Uterus (tissue), 2 donors: ENCODE data around the gene RAB22A.

Source experiments
- POLR2A ChIP-seq, 2 donors: fragments of 450-650 bp; IDR thresholded peaks; one replicate each; pipeline ENCODE4 v1.6.1; 2016; ENCODE audit warnings: antibody characterized with exemption in 2 of 2, mild to moderate bottlenecking in 1 of 2, moderate library complexity in 1 of 2
- TF ChIP-seq, protein P1 (sequence below), 4 experiments: fragments of 200-600 bp in 2 of 4; fragments of 450-650 bp in 2 of 4; sonication (generic) in 2 of 4; IDR thresholded peaks; one replicate each; pipeline ENCODE4 v1.5.1; 2016 to 2019; ENCODE audit warnings: antibody characterized with exemption in 4 of 4, mild to moderate bottlenecking in 2 of 4, moderate library complexity in 1 of 4

DNA sequence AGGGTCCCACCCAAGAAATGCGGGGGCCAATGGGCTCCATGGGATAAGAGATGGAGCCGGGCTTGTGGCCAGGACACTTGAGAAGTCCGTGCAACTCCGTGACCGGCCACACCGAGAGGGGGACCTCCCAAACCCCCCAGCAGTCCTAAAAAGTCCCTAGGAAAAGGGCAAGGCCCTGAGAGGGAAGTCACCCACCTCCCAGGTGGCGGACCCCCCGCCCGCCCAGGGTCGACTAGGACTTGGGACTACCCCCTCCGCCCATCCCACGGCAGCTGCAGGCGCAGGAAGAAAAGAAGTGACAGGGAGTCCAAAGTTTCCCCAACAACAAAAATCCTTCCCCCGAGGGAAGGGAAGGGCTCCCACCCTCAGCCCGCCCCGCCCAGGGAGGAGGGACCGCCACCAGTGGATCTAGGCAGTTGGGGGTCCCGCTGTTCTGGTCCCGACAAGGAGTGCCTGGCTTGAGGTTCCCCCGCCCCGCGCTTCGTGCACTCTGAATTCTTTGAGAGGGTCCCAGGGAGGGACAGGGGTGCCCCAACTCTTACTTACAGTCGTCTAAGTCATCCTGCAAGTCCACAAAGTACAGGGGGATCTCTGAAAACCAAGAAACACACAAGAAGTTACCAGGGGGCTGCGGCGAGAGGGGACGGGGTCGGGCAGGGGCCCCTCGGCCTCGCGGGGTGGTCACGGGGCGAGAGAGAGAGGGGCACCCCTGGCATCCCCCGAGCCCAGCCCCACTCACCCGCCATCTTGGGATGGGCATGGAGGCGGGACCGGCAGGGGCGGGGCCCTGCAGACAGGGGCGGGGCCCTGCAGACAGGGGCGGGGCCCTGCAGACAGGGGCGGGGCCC is 611 bp upstream of the RAB22A start:
- TF ChIP-seq, protein P1, sequence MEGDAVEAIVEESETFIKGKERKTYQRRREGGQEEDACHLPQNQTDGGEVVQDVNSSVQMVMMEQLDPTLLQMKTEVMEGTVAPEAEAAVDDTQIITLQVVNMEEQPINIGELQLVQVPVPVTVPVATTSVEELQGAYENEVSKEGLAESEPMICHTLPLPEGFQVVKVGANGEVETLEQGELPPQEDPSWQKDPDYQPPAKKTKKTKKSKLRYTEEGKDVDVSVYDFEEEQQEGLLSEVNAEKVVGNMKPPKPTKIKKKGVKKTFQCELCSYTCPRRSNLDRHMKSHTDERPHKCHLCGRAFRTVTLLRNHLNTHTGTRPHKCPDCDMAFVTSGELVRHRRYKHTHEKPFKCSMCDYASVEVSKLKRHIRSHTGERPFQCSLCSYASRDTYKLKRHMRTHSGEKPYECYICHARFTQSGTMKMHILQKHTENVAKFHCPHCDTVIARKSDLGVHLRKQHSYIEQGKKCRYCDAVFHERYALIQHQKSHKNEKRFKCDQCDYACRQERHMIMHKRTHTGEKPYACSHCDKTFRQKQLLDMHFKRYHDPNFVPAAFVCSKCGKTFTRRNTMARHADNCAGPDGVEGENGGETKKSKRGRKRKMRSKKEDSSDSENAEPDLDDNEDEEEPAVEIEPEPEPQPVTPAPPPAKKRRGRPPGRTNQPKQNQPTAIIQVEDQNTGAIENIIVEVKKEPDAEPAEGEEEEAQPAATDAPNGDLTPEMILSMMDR (IDR thresholded peaks at IDR 0.05), result no peak
- no peak for TF ChIP-seq POLR2A (IDR thresholded peaks at IDR 0.05)
